Sigmoid colon (tissue), 7 donors: ENCODE data around the gene STRA8. TPM values are rescaled to one million over a fixed set of nuclear protein-coding genes. Genes with fewer than 3 reads are reported as not detected.

Experiments used
- DNase-seq: peaks from one replicate; pipeline ENCODE4 v3.0.0-alpha.2; 2019
- H3K27ac ChIP-seq, 4 donors: fragments of 200-600 bp; sonication (generic); one replicate each; pipeline ENCODE4 v1.5.1; 2016 to 2019; ENCODE audit warnings: mild to moderate bottlenecking in 1 of 4
- H3K27me3 ChIP-seq, 3 donors: fragments of 200-600 bp; sonication (generic); one replicate each; pipeline ENCODE4 v1.5.1; 2019; ENCODE audit warnings: mild to moderate bottlenecking in 1 of 3
- H3K36me3 ChIP-seq, 4 donors: fragments of 200-600 bp; sonication (generic); one replicate each; pipeline ENCODE4 v1.5.1; 2016 to 2019
- H3K4me1 ChIP-seq, 4 donors: fragments of 200-600 bp; sonication (generic); one replicate each; pipeline ENCODE4 v1.5.1; 2017 to 2019
- H3K4me3 ChIP-seq, 4 donors: fragments of 200-600 bp; sonication (generic); one replicate each; pipeline ENCODE4 v1.5.1; 2017 to 2019; ENCODE audit warnings: mild to moderate bottlenecking in 2 of 4, moderate library complexity in 1 of 4
- H3K9me3 ChIP-seq, 4 donors: fragments of 200-600 bp in 3 of 4; sonication (generic) in 3 of 4; one replicate each; pipeline versions ENCODE4 v1.5.1 to v1.6.1; 2013 to 2019
- EP300 ChIP-seq, 4 donors: sonication (generic); formaldehyde crosslinking; IDR thresholded peaks; one replicate each; pipeline ENCODE4 v1.6.1; 2017; ENCODE audit warnings: antibody characterized with exemption in 4 of 4
- POLR2A ChIP-seq, 2 donors: fragments of 450-650 bp; IDR thresholded peaks; one replicate each; pipeline ENCODE4 v1.6.1; 2016; ENCODE audit warnings: antibody characterized with exemption in 2 of 2, mild to moderate bottlenecking in 2 of 2, moderate library complexity in 2 of 2
- POLR2AphosphoS5 ChIP-seq, 4 donors: sonication (generic); formaldehyde crosslinking; IDR thresholded peaks; one replicate each; pipeline ENCODE4 v1.6.1; 2017; ENCODE audit warnings: antibody characterized with exemption in 4 of 4
- whole genome bisulfite sequencing, 2 donors: extraction: QIAGEN DNeasy Blood & Tissue Kit; methylation state at CpG; one replicate each; pipeline ENCODE4 v1.1.7; 2013; 5-methylcytosine and 5-hydroxymethylcytosine counted together
- intact Hi-C: fragments of 100-400 bp; cut with DNase I; formaldehyde crosslinking; loops from one replicate; pipeline ENCODE4 v1.15.1; 2023
- polyA plus RNA-seq, 3 donors: library from polyadenylated mRNA; stranded (reverse); fragments of 200-250 nt; gene quantifications; one replicate each; pipeline ENCODE4 v1.2.3, GENCODE V29; 2013
- total RNA-seq, 4 donors: library from RNA; depleted of rRNA; stranded (reverse); fragments of >200 nt; gene quantifications; one replicate each; pipeline ENCODE4 v1.1.0, GENCODE V29; 2016
- TF ChIP-seq, protein P1 (sequence below), 4 experiments: fragments of 450-650 bp in 3 of 4; fragments of 200-600 bp in 1 of 4; IDR thresholded peaks; one replicate each; pipeline ENCODE4 v1.5.1; 2016 to 2019; ENCODE audit warnings: antibody characterized with exemption in 4 of 4, mild to moderate bottlenecking in 3 of 4, moderate library complexity in 2 of 4
- donor health status: healthy with polysubstance abuse.
- donor health status: Bipolar disorder and iron deficiency.
- donor health status: healthy.

STRA8 gene
- total and polyA plus RNA-seq, 7 donors, result not detected

DNA sequence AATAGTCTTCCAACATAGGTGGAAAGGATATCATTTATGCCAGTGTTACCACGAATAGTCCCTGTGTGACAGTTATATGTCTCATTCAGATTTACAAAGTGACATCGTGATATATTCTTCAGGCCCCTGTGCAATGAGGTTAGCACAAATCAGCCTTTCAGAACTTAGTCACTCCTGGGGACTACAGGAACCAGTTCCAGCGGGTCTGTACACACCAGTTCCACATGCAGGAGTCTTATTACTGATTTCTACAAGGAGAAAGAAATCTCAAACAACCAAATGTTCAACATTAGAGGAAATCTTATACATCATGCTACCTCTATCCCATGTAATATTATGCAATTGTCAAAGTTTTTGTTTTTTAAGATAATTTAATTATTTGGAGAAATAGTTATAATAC is 17.9 kb upstream of the STRA8 start:
- Histone ChIP-seq H3K27ac (no peak overlapping the region), H3K4me3 (no peak overlapping the region), H3K36me3 (no peaks in the 10 kb centered on the region), H3K9me3 (no peaks in the 10 kb centered on the region), H3K27me3 (no peaks in the 10 kb centered on the region), H3K4me1 (peaks cover 0 to under 1% (median 0%) of the 10 kb centered on the region in 4 donors)
- TF ChIP-seq POLR2A (IDR thresholded peaks at IDR 0.05) (no peak), EP300 (IDR thresholded peaks at IDR 0.05) (no peak), POLR2AphosphoS5 (IDR thresholded peaks at IDR 0.05) (no peak)
- TF ChIP-seq, protein P1, sequence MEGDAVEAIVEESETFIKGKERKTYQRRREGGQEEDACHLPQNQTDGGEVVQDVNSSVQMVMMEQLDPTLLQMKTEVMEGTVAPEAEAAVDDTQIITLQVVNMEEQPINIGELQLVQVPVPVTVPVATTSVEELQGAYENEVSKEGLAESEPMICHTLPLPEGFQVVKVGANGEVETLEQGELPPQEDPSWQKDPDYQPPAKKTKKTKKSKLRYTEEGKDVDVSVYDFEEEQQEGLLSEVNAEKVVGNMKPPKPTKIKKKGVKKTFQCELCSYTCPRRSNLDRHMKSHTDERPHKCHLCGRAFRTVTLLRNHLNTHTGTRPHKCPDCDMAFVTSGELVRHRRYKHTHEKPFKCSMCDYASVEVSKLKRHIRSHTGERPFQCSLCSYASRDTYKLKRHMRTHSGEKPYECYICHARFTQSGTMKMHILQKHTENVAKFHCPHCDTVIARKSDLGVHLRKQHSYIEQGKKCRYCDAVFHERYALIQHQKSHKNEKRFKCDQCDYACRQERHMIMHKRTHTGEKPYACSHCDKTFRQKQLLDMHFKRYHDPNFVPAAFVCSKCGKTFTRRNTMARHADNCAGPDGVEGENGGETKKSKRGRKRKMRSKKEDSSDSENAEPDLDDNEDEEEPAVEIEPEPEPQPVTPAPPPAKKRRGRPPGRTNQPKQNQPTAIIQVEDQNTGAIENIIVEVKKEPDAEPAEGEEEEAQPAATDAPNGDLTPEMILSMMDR (IDR thresholded peaks at IDR 0.05), result no peak
- WGBS, 2 donors, result 87 to 88% methylated on average over 3 of the region's 3 CpGs
- intact Hi-C loops, result no loop called here
- no peak for DNase-seq

DNA sequence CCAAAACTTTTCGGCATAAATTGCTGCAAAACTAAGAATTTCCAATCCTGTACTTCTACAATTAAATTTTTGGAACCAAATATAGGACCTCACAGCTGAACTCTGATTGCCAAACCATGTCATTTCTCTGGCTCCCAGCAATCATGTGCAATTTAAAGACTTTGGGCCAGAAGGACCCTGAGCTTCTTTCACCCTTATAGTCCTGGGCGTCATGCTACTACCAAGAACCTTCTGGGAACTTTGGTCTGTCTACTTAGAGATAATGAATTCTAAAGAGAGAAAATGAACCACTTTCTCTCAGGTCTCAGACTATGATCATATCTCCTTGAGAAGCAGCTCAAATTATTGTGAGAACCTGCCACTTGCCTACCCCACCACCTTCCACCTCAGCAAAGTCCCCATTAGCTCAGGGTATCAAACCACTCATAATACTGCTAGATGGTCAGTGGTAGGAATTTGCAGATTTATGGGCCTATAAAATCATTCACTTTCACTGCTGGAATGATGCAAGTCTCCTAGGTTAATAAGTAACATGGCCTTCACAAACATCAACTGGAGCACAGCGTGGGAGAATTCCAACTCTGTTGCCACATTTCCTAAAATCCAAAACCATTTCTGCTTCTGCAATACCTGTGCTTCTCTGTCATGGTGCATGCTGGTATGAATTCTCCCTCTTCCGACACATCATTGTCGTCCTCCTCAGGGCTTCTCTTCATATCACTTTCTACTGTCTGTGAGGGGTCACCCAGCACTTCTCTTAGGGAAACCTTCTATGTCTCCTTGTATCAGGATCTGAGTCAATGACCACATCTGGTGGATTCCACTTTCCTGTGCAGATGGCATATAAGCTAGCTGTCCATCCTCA is 15.8 kb upstream of the STRA8 start:
- no peaks in the 10 kb centered on the region for H3K27me3 ChIP-seq
- H3K4me3 ChIP-seq, result no peak overlapping the region
- no peak for DNase-seq
- no peaks in the 10 kb centered on the region for H3K36me3 ChIP-seq
- H3K9me3 ChIP-seq, result no peaks in the 10 kb centered on the region
- TF ChIP-seq POLR2A (IDR thresholded peaks at IDR 0.05) (no peak), POLR2AphosphoS5 (IDR thresholded peaks at IDR 0.05) (no peak), EP300 (IDR thresholded peaks at IDR 0.05) (no peak)
- TF ChIP-seq, protein P1 (IDR thresholded peaks at IDR 0.05), result no peak
- intact Hi-C loops, result no loop called here
- 26 to 79% methylated on average over 5 of the region's 5 CpGs for WGBS, 2 donors
- H3K4me1 ChIP-seq, result no peaks in the 10 kb centered on the region
- H3K27ac ChIP-seq, result no peak overlapping the region

DNA sequence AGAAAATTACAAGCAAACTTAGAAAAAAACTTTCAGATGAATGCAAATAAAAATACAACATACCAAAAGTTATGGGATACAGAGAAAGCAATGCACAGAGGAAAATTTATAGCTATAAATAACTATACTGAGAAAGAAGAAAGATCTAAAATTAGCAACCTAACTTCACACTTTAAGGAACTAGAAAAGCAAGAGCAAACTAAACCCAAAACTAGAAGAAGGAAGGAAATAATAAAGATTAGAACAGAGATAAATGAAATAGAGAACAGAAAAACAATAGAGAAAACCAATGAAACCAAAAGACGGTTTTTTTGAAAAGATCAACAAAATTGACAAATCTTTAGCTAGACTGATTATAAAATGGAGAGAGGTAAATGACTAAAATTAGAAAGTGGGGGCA is 9.6 kb upstream of the STRA8 start:
- Histone ChIP-seq H3K4me3 (no peak overlapping the region), H3K27me3 (no peaks in the 10 kb centered on the region), H3K27ac (no peak overlapping the region), H3K36me3 (no peaks in the 10 kb centered on the region), H3K9me3 (no peaks in the 10 kb centered on the region), H3K4me1 (no peaks in the 10 kb centered on the region)
- DNase-seq, result no peak
- intact Hi-C loops, result no loop called here
- TF ChIP-seq POLR2AphosphoS5 (IDR thresholded peaks at IDR 0.05), result no peak
- TF ChIP-seq, protein P1 (IDR thresholded peaks at IDR 0.05), result no peak
- TF ChIP-seq EP300 (IDR thresholded peaks at IDR 0.05), result no peak
- no peak for TF ChIP-seq POLR2A (IDR thresholded peaks at IDR 0.05)
- 25 to 54% methylated on average over 1 of the region's 1 CpG for WGBS, 2 donors

DNA sequence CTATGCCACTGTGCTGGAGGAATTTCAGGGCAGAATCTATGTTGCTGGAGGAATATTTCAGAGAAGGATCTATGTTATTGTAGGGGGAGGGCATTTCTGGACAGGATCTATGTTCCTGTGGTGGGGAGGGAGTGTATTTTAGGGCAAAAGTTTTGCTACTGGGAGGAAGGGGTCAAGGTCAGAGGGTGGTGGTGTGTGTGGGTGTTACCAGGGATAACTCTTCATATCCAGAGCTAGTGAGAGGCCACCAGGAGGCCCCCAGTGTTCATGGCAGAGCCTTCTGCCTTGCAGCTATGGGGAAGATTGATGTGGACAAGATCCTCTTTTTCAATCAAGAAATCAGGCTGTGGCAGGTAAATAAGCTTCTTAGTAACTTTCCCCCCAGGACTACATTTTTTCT is 2.0 kb upstream of the STRA8 start:
- no peaks in the 10 kb centered on the region for H3K36me3 ChIP-seq
- TF ChIP-seq POLR2A (IDR thresholded peaks at IDR 0.05), result no peak
- TF ChIP-seq, protein P1 (IDR thresholded peaks at IDR 0.05), result no peak
- TF ChIP-seq POLR2AphosphoS5 (IDR thresholded peaks at IDR 0.05), result no peak
- TF ChIP-seq EP300 (IDR thresholded peaks at IDR 0.05), result no peak
- no peaks in the 10 kb centered on the region for H3K27me3 ChIP-seq
- no peak for DNase-seq
- no peak overlapping the region for H3K27ac ChIP-seq
- H3K4me3 ChIP-seq, result no peak overlapping the region
- H3K4me1 ChIP-seq, result no peaks in the 10 kb centered on the region
- H3K9me3 ChIP-seq, result no peaks in the 10 kb centered on the region
- intact Hi-C loops, result no loop called here
